ENCODE results near the gene SLC34A2.

SLC34A2 gene

DNA sequence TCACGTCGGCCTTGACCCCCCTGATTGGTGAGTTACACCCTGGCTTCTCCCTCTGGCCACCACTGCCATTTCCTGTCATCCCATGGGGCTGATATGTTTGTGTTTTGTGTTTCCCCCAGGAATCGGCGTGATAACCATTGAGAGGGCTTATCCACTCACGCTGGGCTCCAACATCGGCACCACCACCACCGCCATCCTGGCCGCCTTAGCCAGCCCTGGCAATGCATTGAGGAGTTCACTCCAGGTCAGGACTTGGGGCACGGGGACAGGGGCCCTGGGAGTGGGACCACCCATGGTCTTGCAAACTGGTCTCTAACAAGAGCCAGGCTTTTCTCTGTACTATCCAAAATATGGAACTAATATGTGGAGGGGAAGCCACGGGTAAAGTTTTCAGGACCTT is 18.7 kb downstream of the SLC34A2 start:
- Histone ChIP-seq H3K36me3 (replicated peaks; ENCODE audit: insufficient read depth, low read length) (no peaks in the 10 kb centered on the region), H3K27me3 (replicated peaks; ENCODE audit: insufficient read depth, low read length) (no peaks in the 10 kb centered on the region), H3F3A (ENCODE audit: insufficient read depth, low read length) (no peaks in the 10 kb centered on the region), H3K4me1 (ENCODE audit: low read length) (no peaks in the 10 kb centered on the region), H2AFZ (ENCODE audit: low read length) (no peak overlapping the region), H4K20me1 (ENCODE audit: insufficient read depth, low read length) (no peaks in the 10 kb centered on the region), H3K4me2 (ENCODE audit: low read depth, low read length) (no peak overlapping the region), H3K9me3 (replicated peaks; ENCODE audit: insufficient read depth, low read length) (no peaks in the 10 kb centered on the region), H3K9me2 (replicated peaks; ENCODE audit: insufficient read depth, low read length) (no peaks in the 10 kb centered on the region), H3K9ac (ENCODE audit: low read length) (no peak overlapping the region), H3K79me2 (ENCODE audit: low read length) (no peaks in the 10 kb centered on the region), H3K27ac (ENCODE audit: low read length) (no peak overlapping the region), H3K4me3 (ENCODE audit: low read length) (no peak overlapping the region)
- TF ChIP-seq EZH2phosphoT487 (IDR thresholded peaks at IDR 0.05; ENCODE audit: low read length) (no peak), EZH2 (optimal IDR thresholded peaks at IDR 0.05; ENCODE audit: low read depth, low read length) (no peak)
- TF ChIP-seq, protein P1, sequence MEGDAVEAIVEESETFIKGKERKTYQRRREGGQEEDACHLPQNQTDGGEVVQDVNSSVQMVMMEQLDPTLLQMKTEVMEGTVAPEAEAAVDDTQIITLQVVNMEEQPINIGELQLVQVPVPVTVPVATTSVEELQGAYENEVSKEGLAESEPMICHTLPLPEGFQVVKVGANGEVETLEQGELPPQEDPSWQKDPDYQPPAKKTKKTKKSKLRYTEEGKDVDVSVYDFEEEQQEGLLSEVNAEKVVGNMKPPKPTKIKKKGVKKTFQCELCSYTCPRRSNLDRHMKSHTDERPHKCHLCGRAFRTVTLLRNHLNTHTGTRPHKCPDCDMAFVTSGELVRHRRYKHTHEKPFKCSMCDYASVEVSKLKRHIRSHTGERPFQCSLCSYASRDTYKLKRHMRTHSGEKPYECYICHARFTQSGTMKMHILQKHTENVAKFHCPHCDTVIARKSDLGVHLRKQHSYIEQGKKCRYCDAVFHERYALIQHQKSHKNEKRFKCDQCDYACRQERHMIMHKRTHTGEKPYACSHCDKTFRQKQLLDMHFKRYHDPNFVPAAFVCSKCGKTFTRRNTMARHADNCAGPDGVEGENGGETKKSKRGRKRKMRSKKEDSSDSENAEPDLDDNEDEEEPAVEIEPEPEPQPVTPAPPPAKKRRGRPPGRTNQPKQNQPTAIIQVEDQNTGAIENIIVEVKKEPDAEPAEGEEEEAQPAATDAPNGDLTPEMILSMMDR (IDR thresholded peaks at IDR 0.05; ENCODE audit: low read length) = no peak
- no peak for DNase-seq

DNA sequence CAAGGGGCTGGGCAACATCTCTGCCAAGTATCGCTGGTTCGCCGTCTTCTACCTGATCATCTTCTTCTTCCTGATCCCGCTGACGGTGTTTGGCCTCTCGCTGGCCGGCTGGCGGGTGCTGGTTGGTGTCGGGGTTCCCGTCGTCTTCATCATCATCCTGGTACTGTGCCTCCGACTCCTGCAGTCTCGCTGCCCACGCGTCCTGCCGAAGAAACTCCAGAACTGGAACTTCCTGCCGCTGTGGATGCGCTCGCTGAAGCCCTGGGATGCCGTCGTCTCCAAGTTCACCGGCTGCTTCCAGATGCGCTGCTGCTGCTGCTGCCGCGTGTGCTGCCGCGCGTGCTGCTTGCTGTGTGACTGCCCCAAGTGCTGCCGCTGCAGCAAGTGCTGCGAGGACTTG is 20.6 kb downstream of the SLC34A2 start:
- no peak overlapping the region for H3K27ac ChIP-seq (ENCODE audit: low read length)
- no peaks in the 10 kb centered on the region for H3F3A ChIP-seq (ENCODE audit: insufficient read depth, low read length)
- no peak overlapping the region for H3K9ac ChIP-seq (ENCODE audit: low read length)
- H3K4me3 ChIP-seq (ENCODE audit: low read length) = no peak overlapping the region
- H3K36me3 ChIP-seq (replicated peaks; ENCODE audit: insufficient read depth, low read length) = no peaks in the 10 kb centered on the region
- no peaks in the 10 kb centered on the region for H3K27me3 ChIP-seq (replicated peaks; ENCODE audit: insufficient read depth, low read length)
- no peaks in the 10 kb centered on the region for H3K79me2 ChIP-seq (ENCODE audit: low read length)
- DNase-seq = no peak
- H3K9me3 ChIP-seq (replicated peaks; ENCODE audit: insufficient read depth, low read length) = no peaks in the 10 kb centered on the region
- H4K20me1 ChIP-seq (ENCODE audit: insufficient read depth, low read length) = no peaks in the 10 kb centered on the region
- no peaks in the 10 kb centered on the region for H3K9me2 ChIP-seq (replicated peaks; ENCODE audit: insufficient read depth, low read length)
- no peak overlapping the region for H3K4me2 ChIP-seq (ENCODE audit: low read depth, low read length)
- TF ChIP-seq EZH2phosphoT487 (IDR thresholded peaks at IDR 0.05; ENCODE audit: low read length) = no peak
- TF ChIP-seq, protein P1 (IDR thresholded peaks at IDR 0.05; ENCODE audit: low read length) = no peak
- TF ChIP-seq EZH2 (optimal IDR thresholded peaks at IDR 0.05; ENCODE audit: low read depth, low read length) = no peak
- no peaks in the 10 kb centered on the region for H3K4me1 ChIP-seq (ENCODE audit: low read length)
- H2AFZ ChIP-seq (ENCODE audit: low read length) = no peak overlapping the region

DNA sequence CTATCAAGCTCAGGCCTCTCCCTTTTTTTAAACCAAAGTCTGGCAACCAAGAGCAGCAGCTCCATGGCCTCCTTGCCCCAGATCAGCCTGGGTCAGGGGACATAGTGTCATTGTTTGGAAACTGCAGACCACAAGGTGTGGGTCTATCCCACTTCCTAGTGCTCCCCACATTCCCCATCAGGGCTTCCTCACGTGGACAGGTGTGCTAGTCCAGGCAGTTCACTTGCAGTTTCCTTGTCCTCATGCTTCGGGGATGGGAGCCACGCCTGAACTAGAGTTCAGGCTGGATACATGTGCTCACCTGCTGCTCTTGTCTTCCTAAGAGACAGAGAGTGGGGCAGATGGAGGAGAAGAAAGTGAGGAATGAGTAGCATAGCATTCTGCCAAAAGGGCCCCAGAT is 21.5 kb downstream of the SLC34A2 start:
- H3K9ac ChIP-seq (ENCODE audit: low read length) = no peak overlapping the region
- no peaks in the 10 kb centered on the region for H4K20me1 ChIP-seq (ENCODE audit: insufficient read depth, low read length)
- H3K27ac ChIP-seq (ENCODE audit: low read length) = no peak overlapping the region
- no peaks in the 10 kb centered on the region for H3K27me3 ChIP-seq (replicated peaks; ENCODE audit: insufficient read depth, low read length)
- H3F3A ChIP-seq (ENCODE audit: insufficient read depth, low read length) = no peaks in the 10 kb centered on the region
- TF ChIP-seq EZH2phosphoT487 (IDR thresholded peaks at IDR 0.05; ENCODE audit: low read length) = no peak
- H3K4me1 ChIP-seq (ENCODE audit: low read length) = no peaks in the 10 kb centered on the region
- no peak overlapping the region for H3K4me3 ChIP-seq (ENCODE audit: low read length)
- no peaks in the 10 kb centered on the region for H3K9me3 ChIP-seq (replicated peaks; ENCODE audit: insufficient read depth, low read length)
- H3K9me2 ChIP-seq (replicated peaks; ENCODE audit: insufficient read depth, low read length) = no peaks in the 10 kb centered on the region
- no peaks in the 10 kb centered on the region for H3K36me3 ChIP-seq (replicated peaks; ENCODE audit: insufficient read depth, low read length)
- no peaks in the 10 kb centered on the region for H3K79me2 ChIP-seq (ENCODE audit: low read length)
- H2AFZ ChIP-seq (ENCODE audit: low read length) = no peak overlapping the region
- no peak overlapping the region for H3K4me2 ChIP-seq (ENCODE audit: low read depth, low read length)
- no peak for DNase-seq

DNA sequence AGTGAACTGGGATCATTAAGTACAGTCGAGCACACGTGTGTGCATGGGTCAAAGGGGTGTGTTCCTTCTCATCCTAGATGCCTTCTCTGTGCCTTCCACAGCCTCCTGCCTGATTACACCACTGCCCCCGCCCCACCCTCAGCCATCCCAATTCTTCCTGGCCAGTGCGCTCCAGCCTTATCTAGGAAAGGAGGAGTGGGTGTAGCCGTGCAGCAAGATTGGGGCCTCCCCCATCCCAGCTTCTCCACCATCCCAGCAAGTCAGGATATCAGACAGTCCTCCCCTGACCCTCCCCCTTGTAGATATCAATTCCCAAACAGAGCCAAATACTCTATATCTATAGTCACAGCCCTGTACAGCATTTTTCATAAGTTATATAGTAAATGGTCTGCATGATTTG is 22.3 kb downstream of the SLC34A2 start:
- no peaks in the 10 kb centered on the region for H3F3A ChIP-seq (ENCODE audit: insufficient read depth, low read length)
- no peaks in the 10 kb centered on the region for H3K9me3 ChIP-seq (replicated peaks; ENCODE audit: insufficient read depth, low read length)
- H3K36me3 ChIP-seq (replicated peaks; ENCODE audit: insufficient read depth, low read length) = no peaks in the 10 kb centered on the region
- no peaks in the 10 kb centered on the region for H3K79me2 ChIP-seq (ENCODE audit: low read length)
- H3K27ac ChIP-seq (ENCODE audit: low read length) = no peak overlapping the region
- TF ChIP-seq EZH2phosphoT487 (IDR thresholded peaks at IDR 0.05; ENCODE audit: low read length) (no peak), EZH2 (optimal IDR thresholded peaks at IDR 0.05; ENCODE audit: low read depth, low read length) (no peak)
- TF ChIP-seq, protein P1 (IDR thresholded peaks at IDR 0.05; ENCODE audit: low read length) = no peak
- DNase-seq = no peak
- H3K27me3 ChIP-seq (replicated peaks; ENCODE audit: insufficient read depth, low read length) = no peaks in the 10 kb centered on the region
- no peak overlapping the region for H3K9ac ChIP-seq (ENCODE audit: low read length)
- no peaks in the 10 kb centered on the region for H3K4me1 ChIP-seq (ENCODE audit: low read length)
- H4K20me1 ChIP-seq (ENCODE audit: insufficient read depth, low read length) = no peaks in the 10 kb centered on the region
- no peak overlapping the region for H3K4me2 ChIP-seq (ENCODE audit: low read depth, low read length)
- no peak overlapping the region for H2AFZ ChIP-seq (ENCODE audit: low read length)
- no peak overlapping the region for H3K4me3 ChIP-seq (ENCODE audit: low read length)
- H3K9me2 ChIP-seq (replicated peaks; ENCODE audit: insufficient read depth, low read length) = no peaks in the 10 kb centered on the region

All from MM.1S (cell line).